ENCODE results near the gene ZNF549. TPM values are rescaled to one million over a fixed set of nuclear protein-coding genes. Genes with fewer than 3 reads are reported as not detected.

ZNF549 gene
- total RNA-seq, result 2.5 and 5.0 TPM in 2 replicates

DNA sequence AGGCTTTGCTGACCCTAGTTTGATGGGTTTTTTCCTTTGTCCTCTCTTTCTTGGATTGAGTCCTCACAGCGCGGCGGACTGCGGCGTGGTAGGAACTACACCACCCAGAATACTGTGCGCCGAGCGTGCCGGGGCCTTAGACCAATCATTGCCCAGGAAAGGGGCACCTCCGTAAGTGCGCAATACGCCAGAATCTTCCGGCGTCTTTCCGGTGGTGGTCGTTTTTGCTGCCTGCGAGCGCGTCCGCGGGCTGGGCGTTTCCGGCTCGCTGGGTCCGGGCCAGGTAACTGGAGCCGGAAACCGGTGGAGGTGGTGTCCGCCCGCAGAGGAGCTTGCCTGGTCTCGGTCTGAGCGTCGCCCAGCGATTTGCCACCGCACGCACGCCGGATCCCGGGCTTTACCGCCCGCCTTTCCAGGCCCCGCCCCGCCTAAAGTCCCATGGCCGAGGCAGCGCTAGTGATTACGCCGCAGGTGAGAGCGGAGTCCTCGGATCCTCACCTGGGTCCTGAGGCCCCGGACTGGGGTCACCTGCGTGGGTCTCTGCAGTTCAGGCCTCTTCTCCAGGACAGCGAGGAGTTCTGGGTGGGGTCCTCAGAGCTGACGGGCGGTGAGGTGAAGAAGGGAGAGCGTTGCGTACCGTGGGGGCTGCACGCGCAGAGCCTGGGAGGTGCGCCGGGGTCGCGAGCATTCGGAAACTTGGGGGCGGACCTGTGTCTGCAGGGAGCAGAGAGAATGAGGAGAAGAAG is at the start of gene ZNF549:
Gene ZNF549 (plus strand): TSS at position 221 of the 746 bp plus-strand sequence. CDS start 218 bp downstream, at position 439.

DNA sequence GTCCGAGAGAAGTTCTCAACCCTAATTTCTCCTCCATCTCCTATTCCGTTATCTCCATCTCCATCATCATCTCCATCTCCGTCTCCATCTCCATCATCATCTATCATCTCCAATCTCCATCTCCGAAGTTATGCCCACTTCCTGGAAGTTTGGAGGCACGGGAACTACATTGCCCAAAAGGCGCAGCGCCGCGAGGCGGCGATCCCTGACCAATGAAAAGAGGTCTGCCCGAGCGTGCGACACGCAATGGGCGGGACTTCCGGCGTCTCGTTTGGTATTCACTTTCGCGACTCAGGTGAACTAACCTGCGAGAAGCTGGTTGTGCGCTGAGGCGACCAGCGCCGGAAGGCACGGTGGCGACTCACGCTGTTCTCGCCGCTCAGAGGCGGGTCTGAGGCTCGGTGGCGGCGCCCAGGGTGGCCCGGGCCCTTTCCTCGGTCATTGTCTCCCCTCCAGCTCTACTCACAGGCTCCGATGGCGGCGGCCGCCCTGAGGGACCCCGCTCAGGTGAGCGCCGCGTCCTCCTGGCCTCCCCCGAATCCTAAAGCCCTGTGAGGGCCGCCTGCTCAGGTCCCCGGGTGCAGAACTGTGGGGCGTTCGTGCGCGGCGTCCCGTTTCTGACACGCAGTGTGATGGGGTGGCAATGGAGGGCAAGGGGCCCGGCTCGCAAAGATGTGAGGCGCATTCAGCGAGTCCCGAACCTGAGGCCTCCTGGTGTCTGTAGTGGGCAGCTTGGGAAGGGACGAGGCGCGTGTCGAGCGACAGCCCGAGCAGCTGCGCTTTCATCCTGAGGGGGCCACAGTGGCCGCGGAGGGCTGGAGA is 39.5 kb upstream of the ZNF549 start, which contains the start of gene ZNF419:
Gene ZNF419 (plus strand): TSS at position 274 of the 822 bp plus-strand sequence. CDS start 201 bp downstream, at position 475.

DNA sequence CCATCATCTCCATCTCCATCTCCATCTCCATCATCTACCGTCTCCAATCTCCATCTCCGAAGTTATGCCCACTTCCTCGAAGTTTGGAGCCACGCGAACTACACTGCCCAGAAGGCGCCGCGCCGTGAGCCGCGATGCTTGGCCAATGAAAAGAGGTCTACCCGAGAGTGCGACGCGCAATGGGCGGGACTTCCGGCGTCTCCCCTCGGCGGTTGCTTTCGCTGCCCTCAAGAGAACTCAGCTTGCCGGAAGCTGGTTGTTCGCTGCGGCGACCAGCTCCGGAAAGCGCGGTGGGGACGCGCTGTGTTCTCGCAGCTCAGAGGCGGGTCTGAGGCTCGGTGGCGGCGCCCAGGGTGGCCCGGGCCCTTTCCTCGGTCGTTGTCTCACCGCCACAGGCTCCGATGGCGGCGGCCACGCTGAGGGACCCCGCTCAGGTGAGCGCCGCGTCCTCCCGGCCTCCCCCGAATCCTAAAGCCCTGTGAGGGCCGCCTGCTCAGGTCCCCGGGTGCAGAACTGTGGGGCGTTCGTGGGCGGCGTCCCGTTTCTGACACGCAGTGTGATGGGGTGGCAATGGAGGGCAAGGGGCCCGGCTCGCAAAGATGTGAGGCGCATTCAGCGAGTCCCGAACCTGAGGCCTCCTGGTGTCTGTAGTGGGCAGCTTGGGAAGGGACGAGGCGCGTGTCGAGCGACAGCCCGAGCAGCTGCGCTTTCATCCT is 27.3 kb upstream of the ZNF549 start, which contains the start of gene ZNF773:
Gene ZNF773 (plus strand): TSS at position 259 of the 716 bp plus-strand sequence. CDS start 143 bp downstream, at position 402.

DNA sequence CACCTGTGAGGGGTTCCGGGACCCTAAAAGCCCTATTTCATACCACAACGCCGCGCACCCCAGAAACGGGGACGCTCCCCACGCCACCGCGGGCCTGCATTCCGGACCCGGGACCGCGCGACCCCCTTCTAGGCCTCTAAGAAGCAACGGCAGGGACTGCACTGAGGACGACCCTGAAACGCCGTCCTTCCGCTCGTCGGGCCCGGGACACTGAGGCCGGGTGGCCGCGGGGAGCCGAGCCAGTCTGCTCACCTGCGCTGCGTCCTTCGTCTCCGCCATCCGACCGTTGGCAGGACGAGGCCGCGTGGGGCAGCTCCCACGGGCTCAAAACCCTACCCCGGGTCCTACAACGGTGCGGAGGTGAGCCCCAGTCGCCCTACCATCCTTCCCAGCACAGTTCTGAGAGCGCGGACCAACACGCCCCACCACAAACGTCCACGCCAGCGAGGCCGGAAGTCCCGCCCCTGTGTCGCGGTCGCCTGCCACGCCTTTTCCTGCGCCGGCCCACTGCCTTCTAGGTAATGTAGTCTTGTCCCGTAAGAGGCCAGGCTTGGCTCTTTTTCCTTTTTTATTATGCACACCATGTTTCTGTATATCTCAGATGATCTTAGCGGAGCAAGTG is 32.4 kb downstream of the ZNF549 start, which contains the start of gene ZNF550:
Gene ZNF550 (minus strand): TSS at position 460 of the 622 bp plus-strand sequence. CDS start 181 bp downstream, at position 279.

DNA sequence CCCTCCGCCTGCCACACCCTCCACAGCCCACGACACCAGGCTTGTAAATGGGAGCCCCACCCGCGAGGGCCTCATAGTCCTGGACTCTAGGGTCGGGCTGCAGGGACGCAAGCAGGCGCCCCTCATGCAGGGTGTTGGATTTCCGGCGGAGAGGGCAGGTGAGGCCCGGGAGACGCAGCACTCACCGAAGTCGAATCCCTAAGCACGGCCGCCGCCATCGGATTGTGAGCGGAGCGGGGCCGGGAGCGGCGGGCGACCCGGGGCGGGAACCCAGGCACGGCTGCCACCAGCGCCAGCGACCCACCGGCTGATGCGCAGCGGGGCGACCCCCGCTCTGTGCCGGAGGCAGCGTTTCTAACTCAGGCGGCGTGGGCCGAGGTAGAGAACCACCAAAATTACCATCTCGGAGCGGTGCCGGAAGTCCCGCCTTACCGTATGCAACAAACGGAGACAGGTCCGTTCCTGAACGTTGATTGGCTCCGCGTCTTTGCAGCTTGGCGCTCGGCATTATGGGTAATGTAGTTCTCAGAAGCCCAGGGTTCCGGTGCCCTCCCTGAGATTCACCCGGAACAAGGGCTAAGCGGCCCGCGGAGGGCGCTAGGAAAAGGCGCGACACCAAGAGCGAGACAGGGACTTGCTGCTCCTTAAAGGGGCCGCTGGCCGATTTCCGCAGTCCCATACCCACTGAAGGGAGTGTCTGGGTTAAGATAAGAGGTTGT is 51.5 kb downstream of the ZNF549 start, which contains the start of gene ZNF416:
Gene ZNF416 (minus strand): TSS at position 425 of the 719 bp plus-strand sequence. CDS start 207 bp downstream, at position 218.

DNA sequence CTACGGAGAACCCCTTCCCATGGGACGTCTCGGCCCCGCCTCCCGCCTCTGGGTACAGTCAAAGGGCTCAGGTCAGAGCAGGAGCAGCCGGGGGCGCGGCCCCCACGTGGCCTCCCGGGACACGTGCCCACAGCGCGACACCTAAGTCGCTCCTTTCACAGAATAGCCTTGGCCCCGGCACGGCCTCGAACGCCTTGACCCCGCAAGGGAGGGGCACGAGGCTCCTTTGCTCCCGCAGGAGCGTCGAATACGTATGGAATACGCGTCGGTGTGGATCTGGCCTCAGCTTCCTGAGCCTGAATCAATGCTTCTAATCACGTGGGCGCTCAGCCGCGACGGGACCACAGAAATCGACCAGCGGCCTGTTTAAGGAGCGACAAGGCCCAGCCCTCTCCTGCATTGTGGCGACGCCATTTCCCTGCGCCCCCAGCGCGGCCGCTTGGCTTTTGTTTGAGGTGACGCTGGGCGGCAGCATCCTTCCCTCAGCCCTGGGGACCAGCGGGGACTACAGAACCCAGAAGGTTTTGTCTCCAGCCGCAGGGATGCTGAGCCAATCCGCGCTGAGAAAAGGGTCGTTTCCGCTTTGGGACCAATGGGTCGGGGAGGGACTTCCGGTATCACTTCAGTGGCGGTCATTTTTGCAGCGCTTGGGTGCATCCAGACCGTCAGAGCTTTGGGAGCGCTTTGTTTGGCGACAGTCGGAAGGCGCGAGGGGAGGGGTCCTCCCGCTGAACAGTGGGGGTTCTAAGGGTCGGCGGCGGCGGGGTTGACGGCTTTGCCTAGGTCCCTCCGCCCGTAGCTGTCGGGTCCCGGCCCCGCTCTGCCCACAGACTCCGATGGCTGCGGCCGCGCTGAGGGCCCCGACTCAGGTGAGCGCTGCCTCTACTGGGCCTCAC is 56.6 kb downstream of the ZNF549 start, which contains the start of gene ZIK1:
Gene ZIK1 (plus strand): TSS at position 625 of the 896 bp plus-strand sequence. CDS start 212 bp downstream, at position 837.

DNA sequence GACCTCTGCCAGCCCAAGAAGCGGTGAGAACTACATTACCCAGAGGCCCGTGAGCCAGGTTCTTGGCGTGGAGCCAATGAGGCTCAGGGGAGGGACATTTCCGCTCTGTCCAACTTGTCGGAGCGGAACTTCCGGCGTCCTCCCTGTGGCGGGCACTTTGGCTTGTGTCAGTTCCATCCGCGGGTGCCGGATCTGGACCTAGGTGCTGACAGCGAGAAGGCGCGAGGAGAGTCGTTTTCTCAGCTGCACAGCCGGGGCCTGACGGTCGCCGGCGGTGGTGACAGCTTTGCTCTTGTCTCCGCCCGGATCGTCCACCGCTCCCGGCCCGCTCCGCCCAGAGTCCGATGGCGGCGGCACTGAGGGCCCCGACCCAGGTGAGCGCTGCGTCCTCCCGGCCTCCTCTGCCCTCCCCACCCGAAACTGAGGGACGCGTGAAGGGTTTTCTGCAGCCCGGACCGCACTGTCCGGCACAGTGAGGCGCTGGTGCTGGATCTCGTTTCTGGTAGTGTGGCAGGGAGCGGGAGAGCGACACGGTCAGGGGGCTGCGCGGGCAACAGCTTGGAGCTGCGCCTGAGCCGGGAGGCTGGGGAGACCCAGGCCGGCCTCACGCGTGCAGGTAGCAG is 72.7 kb downstream of the ZNF549 start, which contains the start of gene ZNF530:
Gene ZNF530 (plus strand): TSS at position 125 of the 623 bp plus-strand sequence. CDS start 4,461 bp downstream, outside the sequence.

Other genes with a start within 250 kb of the ZNF549 start
- gene ZNF460, start 246.9 kb upstream of the ZNF549 start, total RNA-seq, result 43.2 and 46.7 TPM in 2 replicates
- 5.6 and 5.9 TPM in 2 replicates for gene ZNF543, start 206.9 kb upstream of the ZNF549 start, total RNA-seq
- 5.7 and 7.4 TPM in 2 replicates for gene ZNF304, start 176.1 kb upstream of the ZNF549 start, total RNA-seq
- gene TRAPPC2B, start 163.8 kb upstream of the ZNF549 start, total RNA-seq, result 10.2 and 20.4 TPM in 2 replicates
- 1.6 and 7.7 TPM in 2 replicates for gene ZNF547, start 163.8 kb upstream of the ZNF549 start, total RNA-seq
- 13.2 and 16.8 TPM in 2 replicates for gene ZNF548, start 137.5 kb upstream of the ZNF549 start, total RNA-seq
- gene ZNF17, start 116.2 kb upstream of the ZNF549 start, total RNA-seq, result 4.2 and 5.2 TPM in 2 replicates
- gene ZNF749, start 92.0 kb upstream of the ZNF549 start, total RNA-seq, result 4.1 and 4.6 TPM in 2 replicates
- gene VN1R1, start 70.2 kb upstream of the ZNF549 start, total RNA-seq, result 0.29 and 1.1 TPM in 2 replicates
- gene ZNF772, start 49.8 kb upstream of the ZNF549 start, total RNA-seq, result 12.9 and 14.2 TPM in 2 replicates
- 8.7 and 16.9 TPM in 2 replicates for gene ZNF419, start 39.6 kb upstream of the ZNF549 start, total RNA-seq
- 11.2 and 16.2 TPM in 2 replicates for gene ZNF773, start 27.4 kb upstream of the ZNF549 start, total RNA-seq
- gene ZNF550, start 32.5 kb downstream of the ZNF549 start, total RNA-seq, result 6.6 and 9.3 TPM in 2 replicates
- 2.5 and 2.6 TPM in 2 replicates for gene ZNF416, start 51.6 kb downstream of the ZNF549 start, total RNA-seq
- 3.9 and 9.7 TPM in 2 replicates for gene ZIK1, start 56.8 kb downstream of the ZNF549 start, total RNA-seq
- gene ZNF530, start 72.5 kb downstream of the ZNF549 start, total RNA-seq, result 1.5 and 1.7 TPM in 2 replicates
- 16.2 and 34.6 TPM in 2 replicates for gene ZNF134, start 86.9 kb downstream of the ZNF549 start, total RNA-seq
- 4.4 and 4.5 TPM in 2 replicates for gene ZNF211, start 105.8 kb downstream of the ZNF549 start, total RNA-seq
- gene ZSCAN4, start 141.6 kb downstream of the ZNF549 start, total RNA-seq, result not detected in 2 replicates
- gene ZNF551, start 154.6 kb downstream of the ZNF549 start, total RNA-seq, result 5.1 and 5.9 TPM in 2 replicates
- 3.6 and 4.7 TPM in 2 replicates for gene ZNF154, start 181.8 kb downstream of the ZNF549 start, total RNA-seq
- gene ZNF671, start 200.3 kb downstream of the ZNF549 start, total RNA-seq, result 5.6 and 7.5 TPM in 2 replicates
- 6.7 and 7.4 TPM in 2 replicates for gene ZNF776, start 219.5 kb downstream of the ZNF549 start, total RNA-seq
- 8.6 and 9.0 TPM in 2 replicates for gene ZNF586, start 242.3 kb downstream of the ZNF549 start, total RNA-seq